ENCODE data around the gene TTC9. TPM values are rescaled to one million over a fixed set of nuclear protein-coding genes. Genes with fewer than 3 reads are reported as not detected.

Gene TTC9
- under 1 TPM; 0.09 to 0.59 TPM for total RNA-seq
- under 1 TPM; 0.31 to 0.98 TPM for polyA plus RNA-seq

DNA sequence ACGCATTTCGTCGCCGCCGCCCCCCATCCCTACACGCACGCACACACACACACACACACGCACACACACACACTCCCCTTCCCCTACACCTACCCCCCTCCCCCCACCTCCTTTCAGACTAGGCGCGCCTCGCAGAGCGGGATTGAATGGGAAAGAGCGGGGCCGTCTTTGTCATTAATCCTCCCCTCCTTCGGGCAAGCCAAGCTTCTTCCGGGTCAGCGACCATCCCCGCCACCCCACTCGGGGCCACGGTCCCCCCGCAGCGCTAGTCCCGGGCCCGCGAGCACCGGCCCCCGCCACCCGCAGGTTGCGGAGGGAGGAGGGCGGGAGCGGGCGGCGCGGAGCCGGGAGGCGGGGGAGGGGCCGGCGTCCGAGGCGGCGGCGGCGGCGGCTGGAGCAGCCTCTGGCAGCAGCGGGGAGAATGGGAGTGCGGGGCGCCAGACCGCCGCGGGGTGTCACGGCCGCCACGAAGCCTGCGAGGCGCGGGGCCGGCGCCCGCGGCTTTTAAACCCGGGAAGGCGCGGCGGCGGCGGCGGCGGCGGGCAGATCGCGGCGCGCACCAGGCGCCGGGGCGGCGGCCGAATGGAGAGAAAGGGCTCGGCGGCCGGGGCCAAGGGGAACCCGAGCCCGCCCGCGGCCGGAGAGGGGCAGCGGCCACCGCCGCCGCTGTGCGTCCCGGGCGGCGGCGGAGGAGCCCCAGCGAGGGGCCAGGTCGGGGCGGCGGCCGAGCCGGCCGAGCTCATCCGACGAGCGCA lies at the start of gene TTC9:
TSS of gene TTC9 (plus strand) at position 369 of the 755 bp plus-strand sequence. CDS start at position 583, 214 bp downstream.
- TF ChIP-seq EGR1 (IDR thresholded peaks at IDR 0.05; ENCODE audit: low read depth in 2 of 2) (no peak), SP1 (IDR thresholded peaks at IDR 0.05) (no peak), GABPA (IDR thresholded peaks at IDR 0.05 in 1 of 2, conservative IDR thresholded peaks at IDR 0.05 in 1 of 2) (no peak), ZBTB33 (IDR thresholded peaks at IDR 0.05) (no peak), HNF4G (IDR thresholded peaks at IDR 0.05) (no peak), RAD21 (IDR thresholded peaks at IDR 0.05) (no peak), JUND (IDR thresholded peaks at IDR 0.05) (no peak), FOXA1 (IDR thresholded peaks at IDR 0.05) (no peak)
- TF ChIP-seq, protein P1, sequence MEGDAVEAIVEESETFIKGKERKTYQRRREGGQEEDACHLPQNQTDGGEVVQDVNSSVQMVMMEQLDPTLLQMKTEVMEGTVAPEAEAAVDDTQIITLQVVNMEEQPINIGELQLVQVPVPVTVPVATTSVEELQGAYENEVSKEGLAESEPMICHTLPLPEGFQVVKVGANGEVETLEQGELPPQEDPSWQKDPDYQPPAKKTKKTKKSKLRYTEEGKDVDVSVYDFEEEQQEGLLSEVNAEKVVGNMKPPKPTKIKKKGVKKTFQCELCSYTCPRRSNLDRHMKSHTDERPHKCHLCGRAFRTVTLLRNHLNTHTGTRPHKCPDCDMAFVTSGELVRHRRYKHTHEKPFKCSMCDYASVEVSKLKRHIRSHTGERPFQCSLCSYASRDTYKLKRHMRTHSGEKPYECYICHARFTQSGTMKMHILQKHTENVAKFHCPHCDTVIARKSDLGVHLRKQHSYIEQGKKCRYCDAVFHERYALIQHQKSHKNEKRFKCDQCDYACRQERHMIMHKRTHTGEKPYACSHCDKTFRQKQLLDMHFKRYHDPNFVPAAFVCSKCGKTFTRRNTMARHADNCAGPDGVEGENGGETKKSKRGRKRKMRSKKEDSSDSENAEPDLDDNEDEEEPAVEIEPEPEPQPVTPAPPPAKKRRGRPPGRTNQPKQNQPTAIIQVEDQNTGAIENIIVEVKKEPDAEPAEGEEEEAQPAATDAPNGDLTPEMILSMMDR (IDR thresholded peaks at IDR 0.05; ENCODE audit: low read depth, low read length, missing input control): no peak
- Histone ChIP-seq H3K9me3 (ENCODE audit: control insufficient read depth in 4 of 4, low read length in 3 of 4) (no peaks in the 10 kb centered on the region), H3K27me3 (ENCODE audit: control insufficient read depth in 4 of 4, insufficient read depth in 4 of 4, low read length in 3 of 4) (peaks cover 0 to 5% (median 0%) of the 10 kb centered on the region in 4 donors), H3K27ac (ENCODE audit: low read depth in 1 of 2, low read length in 2 of 2) (no peak within 1 kb of the TSS), H3K4me1 (ENCODE audit: control insufficient read depth in 4 of 4, insufficient read depth in 4 of 4, low read length in 3 of 4) (peaks cover 3 to 15% (median 11%) of the 10 kb centered on the region in 4 donors), H3K36me3 (ENCODE audit: control insufficient read depth in 4 of 4, insufficient read depth in 3 of 4, low read depth in 1 of 4, low read length in 3 of 4) (no peaks in the 10 kb centered on the region), H3K9ac (ENCODE audit: low read depth in 1 of 2, low read length in 2 of 2) (no peak within 1 kb of the TSS), H3K4me3 (ENCODE audit: low read depth in 1 of 3, low read length in 3 of 3) (peak within 1 kb of the TSS; percentile 45 to 87 (median 62))
- DNase-seq (ENCODE audit: low spot score): no peak
- 2% methylated on average over 105 of the region's 105 CpGs for WGBS

DNA sequence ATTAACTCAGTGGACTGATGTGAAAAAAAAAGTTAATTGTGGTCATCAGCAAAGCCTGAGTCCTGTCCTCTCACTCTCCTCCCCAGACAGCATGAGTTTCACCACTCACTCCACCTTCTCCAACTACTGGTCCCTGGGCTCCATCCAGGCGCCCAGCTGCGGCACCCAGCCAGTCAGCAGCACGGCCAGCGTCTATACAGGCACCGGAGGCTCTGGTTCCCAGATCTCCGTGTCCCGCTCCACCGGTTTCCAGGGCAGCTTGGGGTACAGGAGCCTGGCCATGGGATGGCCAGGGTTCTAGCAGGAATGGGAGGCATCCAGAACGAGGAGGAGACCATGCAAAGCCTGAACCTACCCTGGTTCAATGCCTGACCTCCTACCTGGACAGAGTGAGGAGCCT lies 47.3 kb upstream of the TTC9 start:
- WGBS: 98% methylated on average over 9 of the region's 9 CpGs

More for the DNA sequence above, 47.3 kb upstream of the TTC9 start:
- peaks cover 7 to 66% (median 56%) of the 10 kb centered on the region in 4 donors for H3K36me3 ChIP-seq (ENCODE audit: control insufficient read depth in 4 of 4, insufficient read depth in 3 of 4, low read depth in 1 of 4, low read length in 3 of 4)
- DNase-seq (ENCODE audit: low spot score): no peak
- peaks cover 3 to 9% (median 8%) of the 10 kb centered on the region in 4 donors for H3K4me1 ChIP-seq (ENCODE audit: control insufficient read depth in 4 of 4, insufficient read depth in 4 of 4, low read length in 3 of 4)
- no peaks in the 10 kb centered on the region for H3K27me3 ChIP-seq (ENCODE audit: control insufficient read depth in 4 of 4, insufficient read depth in 4 of 4, low read length in 3 of 4)
- no peaks in the 10 kb centered on the region for H3K9me3 ChIP-seq (ENCODE audit: control insufficient read depth in 4 of 4, low read length in 3 of 4)
- no peak overlapping the region for H3K4me3 ChIP-seq (ENCODE audit: low read depth in 1 of 3, low read length in 3 of 3)
- H3K9ac ChIP-seq (ENCODE audit: low read depth in 1 of 2, low read length in 2 of 2): no peak overlapping the region
- no peak overlapping the region for H3K27ac ChIP-seq (ENCODE audit: low read depth in 1 of 2, low read length in 2 of 2)
- TF ChIP-seq, protein P2, sequence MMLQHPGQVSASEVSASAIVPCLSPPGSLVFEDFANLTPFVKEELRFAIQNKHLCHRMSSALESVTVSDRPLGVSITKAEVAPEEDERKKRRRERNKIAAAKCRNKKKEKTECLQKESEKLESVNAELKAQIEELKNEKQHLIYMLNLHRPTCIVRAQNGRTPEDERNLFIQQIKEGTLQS (IDR thresholded peaks at IDR 0.05): no peak
- TF ChIP-seq FOXA2 (IDR thresholded peaks at IDR 0.05): no peak
- TF ChIP-seq HNF4A (conservative IDR thresholded peaks at IDR 0.05): no peak
- no peak for TF ChIP-seq EGR1 (IDR thresholded peaks at IDR 0.05; ENCODE audit: low read depth in 2 of 2)
- TF ChIP-seq FOXA1 (IDR thresholded peaks at IDR 0.05): no peak
- TF ChIP-seq, protein P3, sequence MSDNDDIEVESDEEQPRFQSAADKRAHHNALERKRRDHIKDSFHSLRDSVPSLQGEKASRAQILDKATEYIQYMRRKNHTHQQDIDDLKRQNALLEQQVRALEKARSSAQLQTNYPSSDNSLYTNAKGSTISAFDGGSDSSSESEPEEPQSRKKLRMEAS (IDR thresholded peaks at IDR 0.05): no peak

All from liver (tissue), 9 donors.